Erythroblast (primary cell): Measurements from ENCODE around the gene ATG12.

Experiments
- GATA1 ChIP-seq: IDR thresholded peaks from 2 replicates; pipeline ENCODE4 v1.6.1; 2011; ENCODE audit warnings: low read depth, mild to moderate bottlenecking, control low read depth, low read length, moderate library complexity
- POLR2A ChIP-seq: IDR thresholded peaks from 2 replicates; pipeline ENCODE4 v1.6.1; 2011; ENCODE audit warnings: mild to moderate bottlenecking, low read length

- TF ChIP-seq POLR2A (no peak), GATA1 (no peak)
These were observed 44.7 kb downstream of the ATG12 start for GRCh38 chr5:115796656-115797055.
